ENCODE data around the gene TCF7L2. TPM values are rescaled to one million over a fixed set of nuclear protein-coding genes. Genes with fewer than 3 reads are reported as not detected.

The TCF7L2 gene
- total RNA-seq, 2 donors from 2014 or later = 3.2 to 6.1 TPM

GRCh38 chr10:113000876-113001598 is 51.0 kb downstream of the TCF7L2 start:
- no peak for ATAC-seq (replicated peaks in 1 of 2)

GRCh38 chr10:113001599-113002448 is 51.8 kb downstream of the TCF7L2 start:
- H3K27me3 Mint-ChIP-seq (ENCODE audit: low read depth) = peaks cover 79% of the 10 kb centered on the region
- no peak for DNase-seq
- no peak for ATAC-seq (replicated peaks in 1 of 2)
- no peaks in the 10 kb centered on the region for H3K36me3 Mint-ChIP-seq (ENCODE audit: insufficient read depth in 2 of 2)
- H3K9me3 Mint-ChIP-seq = no peaks in the 10 kb centered on the region
- H3K4me1 Mint-ChIP-seq (ENCODE audit: low read depth) = peaks cover 7% of the 10 kb centered on the region
- H3K27ac Mint-ChIP-seq = no peak overlapping the region
- no peak overlapping the region for H3K4me3 Mint-ChIP-seq

More at GRCh38 chr10:113000876-113001598, 51.0 kb downstream of the TCF7L2 start:
- no peaks in the 10 kb centered on the region for H3K4me1 Mint-ChIP-seq (ENCODE audit: low read depth)
- no peak overlapping the region for H3K27ac Mint-ChIP-seq
- H3K27me3 Mint-ChIP-seq (ENCODE audit: low read depth) = peaks cover 79% of the 10 kb centered on the region
- H3K4me3 Mint-ChIP-seq = no peak overlapping the region
- DNase-seq = no peak
- no peaks in the 10 kb centered on the region for H3K36me3 Mint-ChIP-seq (ENCODE audit: insufficient read depth in 2 of 2)
- H3K9me3 Mint-ChIP-seq = no peaks in the 10 kb centered on the region

GRCh38 chr10:113002449-113002777 is 52.4 kb downstream of the TCF7L2 start:
- Mint-ChIP-seq H3K36me3 (ENCODE audit: insufficient read depth in 2 of 2) (no peaks in the 10 kb centered on the region), H3K4me1 (ENCODE audit: low read depth) (peaks cover 13% of the 10 kb centered on the region), H3K27ac (no peak overlapping the region), H3K27me3 (ENCODE audit: low read depth) (peaks cover 79% of the 10 kb centered on the region), H3K9me3 (no peaks in the 10 kb centered on the region), H3K4me3 (no peak overlapping the region)
- ATAC-seq (replicated peaks in 1 of 2) (no peak), DNase-seq (no peak)

GRCh38 chr10:113003052-113003451 is 53.0 kb downstream of the TCF7L2 start:
- DNase-seq (no peak), ATAC-seq (replicated peaks in 1 of 2) (no peak)
- Mint-ChIP-seq H3K27me3 (ENCODE audit: low read depth) (peaks cover 76% of the 10 kb centered on the region), H3K4me1 (ENCODE audit: low read depth) (peaks cover 20% of the 10 kb centered on the region), H3K36me3 (ENCODE audit: insufficient read depth in 2 of 2) (no peaks in the 10 kb centered on the region), H3K9me3 (no peaks in the 10 kb centered on the region), H3K27ac (no peak overlapping the region), H3K4me3 (no peak overlapping the region)

GRCh38 chr10:113004069-113004618 is 54.1 kb downstream of the TCF7L2 start:
- ATAC-seq (replicated peaks in 1 of 2) = no peak
- Mint-ChIP-seq H3K4me3 (no peak overlapping the region), H3K27me3 (ENCODE audit: low read depth) (peaks cover 81% of the 10 kb centered on the region)

GRCh38 chr10:113005380-113005779 is 55.3 kb downstream of the TCF7L2 start:
- H3K9me3 Mint-ChIP-seq = no peaks in the 10 kb centered on the region
- peaks cover 25% of the 10 kb centered on the region for H3K4me1 Mint-ChIP-seq (ENCODE audit: low read depth)
- no peaks in the 10 kb centered on the region for H3K36me3 Mint-ChIP-seq (ENCODE audit: insufficient read depth in 2 of 2)
- peaks cover 81% of the 10 kb centered on the region for H3K27me3 Mint-ChIP-seq (ENCODE audit: low read depth)
- no peak for DNase-seq
- ATAC-seq (replicated peaks in 1 of 2) = no peak
- no peak overlapping the region for H3K27ac Mint-ChIP-seq
- H3K4me3 Mint-ChIP-seq = no peak overlapping the region

More at GRCh38 chr10:113004069-113004618, 54.1 kb downstream of the TCF7L2 start:
- H3K27ac Mint-ChIP-seq = no peak overlapping the region
- DNase-seq = no peak
- H3K4me1 Mint-ChIP-seq (ENCODE audit: low read depth) = peaks cover 25% of the 10 kb centered on the region
- no peaks in the 10 kb centered on the region for H3K36me3 Mint-ChIP-seq (ENCODE audit: insufficient read depth in 2 of 2)
- no peaks in the 10 kb centered on the region for H3K9me3 Mint-ChIP-seq

GRCh38 chr10:113006656-113007342 is 56.8 kb downstream of the TCF7L2 start:
- peak; percentile 44 to 66 for ATAC-seq (replicated peaks in 1 of 2)
- Mint-ChIP-seq H3K27me3 (ENCODE audit: low read depth) (peaks cover 79% of the 10 kb centered on the region), H3K27ac (no peak overlapping the region), H3K36me3 (ENCODE audit: insufficient read depth in 2 of 2) (no peaks in the 10 kb centered on the region), H3K9me3 (no peaks in the 10 kb centered on the region), H3K4me3 (peak overlapping the region in 1 of 2 donors; percentile 82), H3K4me1 (ENCODE audit: low read depth) (peaks cover 25% of the 10 kb centered on the region)
- no peak for DNase-seq

- ATAC-seq (replicated peaks in 1 of 2) (peak; percentile 85 to 93), DNase-seq (peak; percentile 20 to 44)
- peak overlapping the region; percentile 80 to 82 for H3K4me3 Mint-ChIP-seq
Observed at GRCh38 chr10:113007343-113007771, 57.3 kb downstream of the TCF7L2 start.

GRCh38 chr10:113007821-113008220 is 57.8 kb downstream of the TCF7L2 start:
- DNase-seq = peak in 1 of 2 donors; percentile 10
- H3K4me1 Mint-ChIP-seq (ENCODE audit: low read depth) = peaks cover 25% of the 10 kb centered on the region
- no peak overlapping the region for H3K27ac Mint-ChIP-seq
- no peaks in the 10 kb centered on the region for H3K9me3 Mint-ChIP-seq
- H3K27me3 Mint-ChIP-seq (ENCODE audit: low read depth) = peaks cover 89% of the 10 kb centered on the region
- peak; percentile 49 to 70 for ATAC-seq (replicated peaks in 1 of 2)
- no peaks in the 10 kb centered on the region for H3K36me3 Mint-ChIP-seq (ENCODE audit: insufficient read depth in 2 of 2)
- peak overlapping the region; percentile 80 to 82 for H3K4me3 Mint-ChIP-seq

More at GRCh38 chr10:113007343-113007771, 57.3 kb downstream of the TCF7L2 start:
- no peaks in the 10 kb centered on the region for H3K9me3 Mint-ChIP-seq
- H3K4me1 Mint-ChIP-seq (ENCODE audit: low read depth) = peaks cover 25% of the 10 kb centered on the region
- H3K27ac Mint-ChIP-seq = no peak overlapping the region
- peaks cover 84% of the 10 kb centered on the region for H3K27me3 Mint-ChIP-seq (ENCODE audit: low read depth)
- no peaks in the 10 kb centered on the region for H3K36me3 Mint-ChIP-seq (ENCODE audit: insufficient read depth in 2 of 2)

- Mint-ChIP-seq H3K9me3 (no peaks in the 10 kb centered on the region), H3K4me3 (no peak overlapping the region), H3K27ac (no peak overlapping the region), H3K4me1 (ENCODE audit: low read depth) (peaks cover 18% of the 10 kb centered on the region), H3K36me3 (ENCODE audit: insufficient read depth in 2 of 2) (no peaks in the 10 kb centered on the region), H3K27me3 (ENCODE audit: low read depth) (peaks cover 72% of the 10 kb centered on the region)
- DNase-seq = no peak
- no peak for ATAC-seq (replicated peaks in 1 of 2)
Observed at GRCh38 chr10:113011592-113012374, 61.7 kb downstream of the TCF7L2 start.

- no peak overlapping the region for H3K4me3 Mint-ChIP-seq
- DNase-seq (no peak), ATAC-seq (replicated peaks in 1 of 2) (no peak)
- H3K4me1 Mint-ChIP-seq (ENCODE audit: low read depth) = no peaks in the 10 kb centered on the region
- no peaks in the 10 kb centered on the region for H3K9me3 Mint-ChIP-seq
- H3K27me3 Mint-ChIP-seq (ENCODE audit: low read depth) = peaks cover 59% of the 10 kb centered on the region
- no peak overlapping the region for H3K27ac Mint-ChIP-seq
- no peaks in the 10 kb centered on the region for H3K36me3 Mint-ChIP-seq (ENCODE audit: insufficient read depth in 2 of 2)
Observed at GRCh38 chr10:113015201-113015600, 65.2 kb downstream of the TCF7L2 start.

GRCh38 chr10:113017376-113017775 is 67.3 kb downstream of the TCF7L2 start:
- DNase-seq (no peak), ATAC-seq (replicated peaks in 1 of 2) (no peak)
- H3K27me3 Mint-ChIP-seq (ENCODE audit: low read depth) = peaks cover 54% of the 10 kb centered on the region
- no peak overlapping the region for H3K4me3 Mint-ChIP-seq
- no peaks in the 10 kb centered on the region for H3K9me3 Mint-ChIP-seq
- H3K4me1 Mint-ChIP-seq (ENCODE audit: low read depth) = no peaks in the 10 kb centered on the region
- no peaks in the 10 kb centered on the region for H3K36me3 Mint-ChIP-seq (ENCODE audit: insufficient read depth in 2 of 2)
- H3K27ac Mint-ChIP-seq = no peak overlapping the region
